GM18861 (cell line): ENCODE data around the gene TMIGD1.

ENCODE experiments used
- ATAC-seq: cut with Tn5 transposase; IDR thresholded peaks from one replicate; pipeline ENCODE4 v1.9.1; 2021; ENCODE audit not compliant: unreplicated experiment

Gene TMIGD1, protein sequence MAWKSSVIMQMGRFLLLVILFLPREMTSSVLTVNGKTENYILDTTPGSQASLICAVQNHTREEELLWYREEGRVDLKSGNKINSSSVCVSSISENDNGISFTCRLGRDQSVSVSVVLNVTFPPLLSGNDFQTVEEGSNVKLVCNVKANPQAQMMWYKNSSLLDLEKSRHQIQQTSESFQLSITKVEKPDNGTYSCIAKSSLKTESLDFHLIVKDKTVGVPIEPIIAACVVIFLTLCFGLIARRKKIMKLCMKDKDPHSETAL

DNA sequence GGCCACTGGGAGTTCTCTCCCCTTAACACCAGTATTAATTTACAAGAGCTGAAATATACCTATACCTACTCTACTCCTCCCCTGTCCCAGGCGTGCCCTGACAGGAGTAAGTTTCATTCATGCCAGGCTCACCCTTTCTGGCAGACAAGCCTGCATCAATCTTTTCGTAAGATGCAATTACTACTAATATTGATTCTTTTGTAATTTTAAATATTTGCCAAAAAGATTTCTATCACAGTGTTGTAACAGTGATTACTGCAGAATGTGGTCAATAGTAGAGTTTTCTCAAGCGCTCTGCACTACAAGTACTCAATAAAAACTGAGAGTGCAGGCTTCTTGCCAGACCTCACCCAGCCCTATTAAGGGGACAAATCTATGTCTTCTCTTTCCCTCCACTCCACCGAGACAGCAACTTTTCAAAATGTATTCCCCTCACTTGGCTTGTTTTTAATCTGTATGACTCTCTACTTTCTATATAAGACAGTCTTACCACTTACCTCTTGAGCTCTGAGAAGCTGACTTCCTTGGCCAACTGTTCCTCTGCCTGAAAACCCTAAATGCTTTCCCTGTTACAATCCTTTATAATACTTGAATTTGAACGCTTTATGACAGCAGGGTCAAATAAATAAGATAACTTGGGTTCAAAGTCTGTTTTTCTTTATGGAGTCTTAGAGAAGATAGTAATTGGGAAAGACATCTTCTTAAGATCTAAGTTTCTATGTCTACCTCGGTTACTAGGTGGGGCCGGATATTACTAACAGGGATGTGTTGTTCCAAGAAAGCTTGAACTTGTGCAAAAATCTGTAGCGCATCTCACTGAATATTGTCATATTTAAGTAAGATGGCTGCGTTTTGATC is at the start of gene TMIGD1:
Gene TMIGD1, minus strand, starts transcription at position 555 of the 858 bp plus-strand sequence. CDS start 1,924 bp downstream, outside the sequence.
- ATAC-seq = no peak

DNA sequence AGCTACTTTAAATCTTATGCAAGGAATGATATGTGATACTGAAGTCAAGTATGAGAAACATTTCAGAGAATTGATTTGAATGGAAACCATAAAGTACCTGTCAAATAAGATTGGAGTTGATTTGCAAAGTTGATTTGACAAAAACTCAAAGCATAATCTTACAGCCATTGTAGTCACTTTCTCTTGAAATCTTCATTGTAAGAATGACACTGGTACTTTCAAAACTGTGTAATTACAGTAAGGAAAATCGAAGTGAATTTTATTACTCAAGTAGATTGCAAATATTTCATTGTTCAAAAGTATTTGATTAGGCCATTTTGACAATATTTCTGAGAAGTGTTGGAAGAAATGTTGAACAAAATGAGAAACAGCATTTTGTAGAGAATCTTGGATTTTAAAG is 48.5 kb upstream of the TMIGD1 start:
- no peak for ATAC-seq

DNA sequence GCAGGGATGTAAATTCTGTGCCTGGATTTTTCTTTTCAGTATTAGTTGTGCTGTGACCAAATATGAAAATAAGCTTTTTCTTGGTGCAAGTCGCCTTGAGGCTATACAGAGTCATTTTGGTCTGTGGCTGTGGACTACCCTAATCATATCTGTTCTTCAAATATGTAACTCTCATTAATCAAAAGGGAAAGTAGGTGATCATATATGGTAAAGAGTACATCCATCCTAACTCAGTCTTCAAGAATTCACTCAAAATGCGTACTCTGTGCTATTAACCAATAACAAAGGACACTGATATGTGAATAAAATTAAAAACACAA is 47.4 kb upstream of the TMIGD1 start:
- no peak for ATAC-seq

DNA sequence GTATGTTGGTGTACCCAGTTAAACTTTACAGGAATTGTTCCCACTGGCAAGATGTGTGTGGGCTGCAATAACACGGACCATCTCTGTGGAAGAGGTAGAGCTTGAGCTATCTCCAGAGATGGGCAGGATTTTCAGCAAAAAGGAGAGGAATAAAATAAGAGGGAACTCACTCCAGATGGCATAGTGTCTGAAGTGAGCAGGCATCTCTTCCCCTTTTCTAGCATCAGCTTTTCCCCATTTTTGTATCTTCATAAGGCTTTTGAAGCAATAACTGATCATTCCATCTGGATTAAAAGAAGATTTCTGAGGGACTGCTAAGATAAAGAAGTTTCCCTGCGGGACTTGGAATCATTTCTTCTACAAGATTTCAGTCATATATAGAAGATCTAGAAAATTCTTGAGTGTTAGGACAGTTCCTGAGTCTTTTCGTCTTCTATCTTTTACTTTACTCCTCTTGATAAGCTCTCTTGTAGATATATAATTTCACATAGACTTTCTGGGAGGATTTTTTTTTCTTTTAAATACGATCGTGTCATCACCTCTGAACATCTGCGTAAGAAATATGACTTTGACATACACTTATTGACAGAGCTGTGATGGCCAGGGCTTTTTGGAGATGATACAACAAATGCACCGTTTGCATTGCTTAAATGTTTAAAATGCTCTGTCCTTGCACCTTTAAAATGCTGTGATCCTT is 46.9 kb upstream of the TMIGD1 start:
- no peak for ATAC-seq

DNA sequence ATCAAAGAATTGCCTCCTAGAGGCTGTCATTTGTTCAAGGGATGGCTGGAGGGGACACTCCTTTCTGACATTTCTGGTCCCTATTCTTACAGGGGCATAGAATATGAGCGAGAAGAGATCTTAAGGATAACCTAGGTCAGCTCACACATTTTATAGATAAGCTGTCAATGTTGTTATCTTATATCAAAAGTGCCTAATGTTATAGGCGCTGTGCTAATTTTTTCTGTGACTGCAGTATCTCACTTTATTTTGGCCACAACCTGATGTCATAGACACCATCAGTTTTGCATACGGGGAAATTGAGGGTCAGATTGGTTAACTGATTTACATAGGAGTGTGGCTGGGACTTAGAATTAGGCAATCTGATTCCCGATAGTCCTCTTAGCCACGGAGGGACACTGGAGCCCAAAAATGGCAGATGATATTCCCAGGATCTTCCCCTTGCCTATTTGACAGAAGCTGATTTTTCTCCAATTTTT is 46.1 kb upstream of the TMIGD1 start:
- ATAC-seq = no peak

DNA sequence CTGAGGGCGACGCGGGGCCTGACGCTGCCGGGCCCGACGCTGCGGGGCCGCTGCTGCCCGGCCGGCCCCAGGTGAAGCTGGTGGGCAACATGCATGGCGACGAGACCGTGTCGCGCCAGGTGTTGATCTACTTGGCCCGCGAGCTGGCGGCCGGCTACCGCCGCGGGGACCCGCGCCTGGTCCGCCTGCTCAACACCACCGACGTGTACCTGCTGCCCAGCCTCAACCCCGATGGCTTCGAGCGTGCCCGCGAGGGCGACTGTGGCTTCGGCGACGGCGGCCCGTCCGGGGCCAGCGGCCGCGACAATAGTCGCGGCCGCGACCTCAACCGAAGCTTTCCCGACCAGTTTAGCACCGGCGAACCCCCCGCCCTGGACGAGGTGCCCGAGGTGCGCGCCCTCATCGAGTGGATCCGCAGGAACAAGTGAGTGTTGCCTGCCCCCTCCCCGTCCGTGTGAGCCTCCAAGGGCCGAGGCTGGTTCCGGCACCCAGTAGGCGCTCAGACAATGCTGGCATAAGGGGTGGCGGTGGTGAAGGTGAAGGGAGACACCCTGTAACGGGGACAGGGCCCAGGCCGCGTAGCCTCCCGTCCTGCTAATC is 45.5 kb upstream of the TMIGD1 start:
- ATAC-seq = peak; percentile 8

DNA sequence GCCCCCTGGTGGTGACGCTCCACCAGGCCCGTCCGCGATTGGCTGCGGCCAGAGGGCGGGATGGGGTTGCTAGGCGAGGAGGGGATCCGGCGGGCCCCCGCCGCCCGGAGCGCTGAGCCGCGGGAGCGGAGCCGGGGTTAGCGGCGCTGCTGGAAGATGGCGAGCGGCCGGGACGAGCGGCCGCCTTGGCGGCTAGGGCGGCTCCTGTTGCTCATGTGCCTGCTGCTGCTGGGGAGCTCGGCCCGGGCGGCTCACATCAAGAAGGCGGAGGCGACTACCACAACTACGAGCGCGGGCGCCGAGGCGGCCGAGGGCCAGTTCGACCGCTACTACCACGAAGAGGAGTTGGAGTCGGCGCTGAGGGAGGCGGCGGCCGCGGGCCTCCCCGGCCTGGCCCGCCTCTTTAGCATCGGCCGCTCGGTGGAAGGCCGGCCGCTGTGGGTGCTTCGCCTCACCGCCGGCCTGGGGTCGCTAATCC is 45.0 kb upstream of the TMIGD1 start, which contains the start of gene CPD:
Gene CPD, plus strand, starts transcription at position 103 of the 478 bp plus-strand sequence. Its CDS starts 54 bp downstream, at position 157.
- peak; percentile 65 for ATAC-seq

DNA sequence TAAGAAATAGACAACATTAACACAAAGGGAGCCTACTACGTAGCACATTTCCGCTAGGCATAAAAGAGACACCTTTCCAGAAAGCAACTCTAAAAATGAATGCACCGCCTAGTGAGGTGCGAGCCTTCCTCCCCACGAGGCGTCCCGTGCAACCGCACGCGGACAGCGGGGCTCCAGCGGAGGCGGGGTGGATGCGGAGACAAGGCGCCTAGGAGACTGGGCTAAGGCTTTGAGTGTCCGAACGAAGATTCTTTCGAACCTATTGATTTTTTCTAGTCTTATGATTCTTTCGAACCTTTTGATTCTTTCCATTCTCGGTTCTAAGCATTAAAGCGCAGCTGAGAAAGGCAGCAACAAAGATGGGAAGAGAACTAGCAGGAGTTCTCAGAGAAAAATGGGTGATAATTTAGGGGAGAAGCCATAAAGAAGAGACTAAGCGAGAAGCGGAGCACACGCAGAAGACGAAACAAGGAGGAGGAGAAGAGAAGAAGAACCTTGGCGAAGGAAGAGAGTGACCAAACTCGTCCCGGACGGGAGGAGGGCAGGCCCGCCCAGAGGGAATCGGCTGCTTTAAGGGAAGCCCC is 44.5 kb upstream of the TMIGD1 start:
- peak; percentile 3 for ATAC-seq

DNA sequence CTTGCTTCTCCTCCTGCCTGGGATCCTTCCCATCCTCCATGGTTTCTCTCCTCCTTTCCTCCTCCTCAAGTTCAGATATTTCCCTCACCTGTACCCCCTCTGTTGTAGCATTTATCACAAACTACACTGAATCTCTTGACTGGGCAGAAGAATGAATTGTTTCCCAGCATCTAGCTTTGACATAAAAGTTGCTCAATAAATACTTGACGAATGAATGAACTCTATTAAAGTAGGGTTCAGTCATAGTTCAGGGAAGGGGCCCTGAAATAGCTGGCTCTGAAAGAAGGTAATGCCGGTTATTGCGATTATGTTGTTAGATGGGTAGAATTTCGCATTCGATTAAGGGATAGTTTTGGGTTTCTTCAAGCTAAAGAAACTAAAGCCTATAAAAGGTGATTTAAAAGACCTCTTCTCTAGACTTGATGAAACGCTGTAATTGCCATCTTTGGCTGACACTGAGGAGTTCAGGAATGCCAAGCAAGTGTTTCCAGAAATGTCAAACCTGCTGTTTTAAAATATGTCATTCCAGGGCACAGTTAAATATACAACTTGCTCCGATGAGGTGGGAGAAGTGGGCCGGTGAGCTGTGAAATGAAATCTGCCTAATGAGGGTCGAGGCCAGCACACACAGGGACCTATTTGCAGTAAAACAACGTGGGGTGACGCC is 43.9 kb upstream of the TMIGD1 start:
- no peak for ATAC-seq

DNA sequence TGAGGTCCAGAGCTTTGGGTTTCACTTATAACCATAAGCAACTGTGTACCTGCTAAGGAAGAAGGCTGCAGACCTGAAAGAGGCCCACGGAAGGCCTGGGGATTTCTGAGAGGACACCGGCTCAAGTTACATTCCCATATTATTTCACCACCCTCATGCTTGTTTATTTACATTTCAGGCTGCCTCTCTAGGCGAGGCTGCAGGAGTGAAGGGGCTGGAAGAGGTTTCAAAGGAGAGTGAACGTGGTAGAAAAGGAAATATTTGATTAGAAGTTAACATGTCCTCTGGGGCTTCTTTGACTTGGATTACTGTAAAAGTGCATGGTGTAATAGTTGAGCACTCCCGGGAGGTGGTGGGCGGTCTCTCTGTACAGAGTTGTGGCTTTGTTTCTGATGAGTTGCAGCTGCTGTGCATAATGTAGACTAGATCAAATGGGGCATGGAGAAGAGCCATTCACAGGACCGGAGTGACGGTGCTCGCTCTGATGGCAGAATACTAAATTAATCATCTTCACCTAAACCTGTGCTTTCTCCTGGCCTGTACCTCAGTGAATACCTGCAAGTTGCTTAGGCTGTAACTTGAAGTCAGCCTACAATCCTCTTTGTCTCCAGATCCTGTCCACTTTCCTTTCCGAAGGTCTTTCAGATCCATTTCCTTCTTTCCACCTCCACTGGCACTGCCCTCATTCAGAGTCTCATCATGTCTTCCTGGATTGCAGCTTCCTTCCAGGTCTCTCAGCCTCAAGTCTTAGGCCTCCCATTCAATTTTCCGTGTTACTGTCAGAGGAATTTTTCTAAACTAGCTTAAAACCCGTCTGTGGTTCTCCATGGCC is 43.0 kb upstream of the TMIGD1 start:
- no peak for ATAC-seq

DNA sequence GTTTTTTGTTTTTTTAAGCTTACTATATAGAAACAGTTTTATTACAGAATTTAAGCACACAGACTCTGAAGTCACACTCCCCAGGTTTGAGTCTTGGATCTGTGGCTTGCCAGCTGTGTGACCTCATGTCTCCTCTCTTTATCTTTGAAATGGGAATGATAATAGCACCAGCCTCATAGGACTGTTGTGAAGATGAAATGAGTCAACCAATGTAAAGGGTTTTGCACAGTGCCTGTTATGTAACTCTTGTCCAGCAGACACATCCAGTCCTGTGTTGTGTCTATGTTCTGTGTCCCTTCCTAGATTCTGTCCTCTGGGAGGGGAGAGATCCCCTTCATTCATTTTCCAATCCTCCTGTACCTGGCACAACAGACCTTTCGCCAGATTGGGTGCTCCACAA is 41.8 kb upstream of the TMIGD1 start:
- no peak for ATAC-seq

DNA sequence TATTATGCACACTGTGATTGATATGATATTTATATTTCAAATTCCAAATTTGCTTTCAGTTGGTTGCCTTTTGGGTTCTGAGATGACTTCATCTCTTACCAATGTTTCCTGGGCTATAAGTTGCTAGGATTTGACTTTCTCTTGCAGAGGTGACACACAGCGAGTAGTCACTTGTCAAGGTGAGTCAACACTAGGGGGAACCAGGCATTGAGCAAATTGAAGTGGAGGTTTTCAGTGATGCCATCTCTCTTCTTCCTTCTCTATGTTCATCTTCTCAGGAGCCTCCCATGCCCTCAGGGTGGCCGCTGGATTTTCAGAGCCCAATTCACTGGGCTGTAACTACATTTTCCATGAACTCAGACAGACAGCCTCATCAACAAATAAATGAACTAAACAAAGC is 38.9 kb upstream of the TMIGD1 start:
- ATAC-seq = no peak

DNA sequence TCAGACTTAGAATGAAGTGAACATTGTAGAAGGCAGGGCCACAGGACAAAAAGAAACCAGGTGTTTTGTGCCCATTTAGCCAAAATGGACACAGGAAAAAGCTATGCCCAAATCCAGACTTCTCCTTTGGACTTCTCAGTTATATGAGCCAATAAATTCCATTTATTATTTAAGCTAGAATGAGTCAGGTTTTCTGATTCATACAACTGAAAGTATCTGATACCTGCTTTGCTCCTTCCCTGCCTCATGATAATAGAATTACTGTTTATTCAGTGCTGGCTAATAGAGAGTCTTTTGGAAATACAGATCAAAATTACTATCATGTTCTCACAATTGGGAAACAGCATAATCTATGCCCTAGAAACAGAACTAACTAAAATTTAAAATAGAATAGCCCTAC is 36.1 kb upstream of the TMIGD1 start:
- ATAC-seq = no peak

DNA sequence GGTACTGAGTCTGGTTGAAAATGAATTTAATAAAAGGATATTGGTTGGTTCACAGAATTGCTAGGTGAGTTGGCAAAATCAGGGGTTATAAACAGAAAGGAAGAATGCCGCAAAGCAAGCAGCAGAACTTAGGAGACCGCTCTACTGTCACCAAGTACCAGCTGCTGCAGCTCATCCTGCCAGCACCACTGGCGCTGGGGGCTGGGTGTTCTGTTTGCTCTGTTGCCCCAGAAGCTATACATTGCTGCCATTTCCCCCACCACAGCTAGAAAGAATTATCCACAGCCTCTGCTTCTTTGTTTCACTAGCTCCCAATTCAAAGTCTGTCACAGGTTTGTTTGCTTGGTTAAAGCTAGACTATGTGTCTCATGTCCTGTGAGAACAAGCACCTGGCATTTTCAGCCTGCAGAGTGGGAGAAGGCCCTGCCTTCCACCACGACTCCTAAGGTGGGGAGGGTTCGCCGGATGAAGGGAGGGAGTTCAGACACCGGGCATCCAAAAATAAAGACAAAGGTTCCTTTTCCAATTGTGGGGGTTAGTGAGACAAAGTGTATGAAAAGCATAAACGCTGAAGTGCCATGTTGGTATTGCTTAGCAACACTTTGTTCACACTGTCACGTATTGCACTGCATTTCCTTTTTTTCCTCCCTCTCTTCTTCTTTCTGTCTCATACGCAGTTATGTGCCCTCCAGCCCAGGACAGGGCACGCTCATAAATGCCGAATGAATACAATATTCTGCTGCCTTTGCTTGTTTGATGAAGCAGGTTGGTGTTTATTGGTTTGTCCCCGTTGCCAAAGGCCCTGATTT is 35.3 kb upstream of the TMIGD1 start:
- ATAC-seq = no peak

DNA sequence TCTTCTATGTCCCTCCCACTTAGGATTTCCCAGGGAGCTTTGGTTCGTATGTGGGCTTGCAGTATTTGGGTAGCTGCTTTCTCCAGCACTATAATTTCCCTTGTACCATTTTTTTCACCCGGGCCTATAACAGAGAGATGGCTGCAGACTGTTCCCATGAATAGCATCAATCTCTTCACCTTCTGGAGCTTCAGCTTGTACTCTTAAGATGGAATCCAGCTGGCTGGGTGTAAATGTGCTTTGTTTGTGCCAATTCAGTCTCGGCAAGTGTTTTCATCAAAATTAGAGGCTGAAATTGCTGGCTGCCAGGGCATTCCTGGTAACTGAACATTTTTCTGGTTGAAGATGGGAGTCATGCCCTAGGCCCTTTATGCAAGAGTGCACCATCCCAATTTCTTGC is 32.7 kb upstream of the TMIGD1 start:
- no peak for ATAC-seq

DNA sequence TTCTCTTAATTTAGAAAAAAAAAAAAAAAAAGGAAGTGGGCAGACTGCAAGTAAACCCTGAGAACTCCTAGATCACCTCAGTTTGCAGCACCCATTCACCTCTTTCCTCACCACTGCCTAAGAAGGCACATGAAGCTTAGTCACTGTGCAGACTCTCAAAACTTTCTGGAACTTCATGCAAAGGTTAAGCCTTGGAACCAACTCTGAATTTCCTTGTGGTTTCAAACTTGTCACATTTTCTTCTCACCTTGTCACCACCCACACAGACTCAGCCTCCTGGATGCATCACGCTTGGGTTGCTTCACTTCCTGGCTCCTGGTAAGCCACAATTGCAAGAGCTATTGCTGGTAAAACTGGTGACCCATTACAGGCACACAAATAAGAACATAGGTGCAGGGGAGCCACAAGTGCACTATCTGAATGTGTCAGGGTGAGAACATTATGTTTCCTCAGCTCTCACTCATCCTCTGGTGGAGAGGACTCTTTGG is 29.9 kb upstream of the TMIGD1 start:
- ATAC-seq = peak; percentile 81

DNA sequence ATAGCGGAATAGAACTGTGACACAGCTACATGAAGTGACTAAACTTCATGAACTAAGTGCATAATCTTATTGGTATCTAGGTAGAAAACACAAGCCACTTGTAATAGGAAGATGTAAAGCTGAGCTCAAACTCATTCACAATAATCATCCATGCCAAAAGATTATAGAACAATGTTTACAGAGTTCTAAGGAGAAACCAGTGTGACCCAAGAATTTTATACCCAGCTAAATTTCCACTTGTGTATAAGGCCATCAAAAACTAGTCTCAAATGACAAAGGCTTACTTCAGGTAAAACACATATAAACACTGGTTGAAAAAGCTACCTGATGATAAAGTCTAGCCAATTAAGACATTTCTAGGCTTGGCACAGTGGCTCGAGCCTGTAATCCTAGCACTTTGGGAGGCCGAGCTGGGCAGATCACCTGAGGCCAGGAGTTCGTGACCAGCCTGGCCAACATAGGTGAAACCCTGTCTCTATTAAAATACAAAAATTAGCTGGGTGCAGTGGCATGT is 28.0 kb upstream of the TMIGD1 start:
- ATAC-seq = no peak
